Measurements from ENCODE around the gene ALPP.
A peak's percentile ranks its signal among the peaks of the same experiment; 100 is the strongest.
"Not testable (repeated sequence)": the region's sequence is repeated elsewhere in the genome, so short reads cannot be mapped to it uniquely, and the experiment has no call there.

Gene ALPP

DNA sequence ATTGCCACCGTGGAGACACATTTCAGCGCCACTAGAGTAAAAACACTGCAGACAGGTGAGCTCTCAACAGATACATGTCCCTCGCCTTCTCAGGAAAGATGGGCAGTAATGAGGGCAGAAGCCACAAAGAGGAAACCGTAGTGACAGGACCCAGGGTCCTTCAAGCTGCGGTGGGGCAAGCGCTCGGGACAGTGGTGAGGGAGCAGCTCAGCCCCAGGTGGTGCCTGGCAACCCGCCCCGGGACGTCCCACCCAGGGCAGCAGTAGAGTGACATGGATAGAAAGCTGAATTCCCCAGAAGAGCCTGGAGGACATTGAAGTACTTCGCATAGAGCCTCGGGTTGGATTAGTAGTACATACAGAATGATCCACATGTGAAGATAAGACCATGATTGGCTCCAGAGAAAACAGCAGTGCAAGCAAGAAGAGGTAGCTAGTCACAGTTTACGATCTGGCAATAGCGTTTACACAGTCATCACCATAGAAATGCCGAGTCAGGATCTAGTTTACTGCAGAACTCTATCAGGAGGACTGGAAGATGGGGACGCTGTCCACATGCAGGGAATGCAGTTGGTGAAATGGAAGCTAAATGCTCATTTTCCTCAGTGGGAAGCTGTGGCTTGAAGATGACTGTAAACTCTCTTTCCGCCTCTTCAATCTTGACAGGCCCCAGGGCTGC is 37.4 kb upstream of the ALPP start:
- DNase-seq: no peak

DNA sequence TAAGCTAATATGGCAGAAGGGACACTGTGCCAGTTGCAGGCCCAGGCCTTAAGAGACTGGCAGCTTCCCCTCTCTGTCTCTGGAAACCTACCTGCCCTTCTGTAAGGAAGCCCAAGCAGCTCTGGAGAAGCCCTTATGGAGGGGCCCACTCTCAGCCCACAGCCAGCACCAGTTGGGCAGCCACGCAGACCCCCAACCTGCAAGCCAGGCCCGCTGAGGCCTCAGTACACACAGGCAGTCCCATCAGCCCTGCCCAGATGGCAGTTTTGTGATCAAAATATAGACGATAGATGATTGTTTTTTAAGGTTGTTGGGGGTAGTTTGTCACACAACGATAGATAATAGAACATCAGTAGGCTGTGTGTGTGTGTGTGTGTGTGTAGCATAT is 36.8 kb upstream of the ALPP start:
- DNase-seq: no peak

DNA sequence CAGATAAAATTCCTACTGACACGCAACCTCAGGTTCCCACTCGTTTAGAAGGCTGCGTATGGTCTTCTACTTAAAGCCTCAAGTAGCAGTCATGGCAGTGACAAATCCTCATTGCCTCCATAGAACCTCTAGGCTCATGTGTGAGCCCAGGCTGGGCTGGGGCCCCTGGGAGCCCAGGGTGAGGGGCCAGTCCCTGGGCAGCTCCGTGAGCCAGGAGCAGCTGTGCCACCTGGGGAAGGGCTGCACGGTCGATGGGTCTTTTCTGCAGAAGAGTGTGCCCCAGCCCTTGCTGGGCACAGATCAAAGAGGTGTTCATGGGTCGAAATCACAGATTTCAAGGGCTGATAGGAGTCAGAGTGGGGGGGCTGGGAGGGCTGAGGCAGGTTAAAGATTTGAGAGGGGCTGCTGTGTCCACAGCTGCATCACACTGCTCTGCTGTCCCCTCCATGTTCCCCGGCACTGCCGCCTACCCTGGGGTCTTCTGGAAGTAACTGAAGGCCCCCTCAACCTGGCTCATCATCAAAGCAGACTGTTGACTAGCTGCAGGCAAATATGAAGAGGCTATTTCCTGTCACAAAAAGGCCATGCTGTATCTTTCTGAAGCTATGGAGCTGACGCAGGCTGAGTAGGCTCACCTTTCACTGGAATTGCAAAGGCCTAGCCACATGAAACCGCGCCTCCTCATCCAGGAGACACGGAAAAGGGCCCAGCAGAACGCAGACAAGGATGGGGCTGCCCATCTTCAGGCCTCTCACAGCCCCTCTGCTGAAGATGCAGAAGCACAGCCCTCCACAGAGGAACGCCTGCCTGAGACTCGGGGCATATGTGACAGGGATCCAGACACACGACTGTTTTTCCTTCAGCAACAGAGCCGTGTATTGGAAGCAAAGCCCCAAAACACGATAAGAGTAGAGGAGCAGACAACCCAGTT is 35.7 kb upstream of the ALPP start:
- no peak for DNase-seq

DNA sequence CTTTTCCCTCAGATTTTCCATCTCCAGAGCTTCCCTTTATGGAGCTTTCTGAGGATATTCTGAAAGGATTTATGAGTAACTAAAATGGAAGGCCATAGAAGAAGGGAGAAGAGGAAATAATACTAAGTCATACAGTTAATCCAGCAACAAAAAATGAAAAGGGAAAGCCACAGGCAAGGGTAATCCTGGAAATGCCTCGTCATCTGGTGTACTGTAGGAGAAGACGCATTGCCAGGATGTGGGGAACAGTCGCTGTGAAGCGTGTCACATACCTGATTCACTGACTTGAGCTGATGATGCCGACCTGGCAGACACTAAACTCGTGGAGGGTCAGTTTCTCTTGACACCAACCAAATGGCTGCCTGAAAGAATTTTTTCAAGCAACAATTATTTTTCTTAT is 34.7 kb upstream of the ALPP start:
- no peak for DNase-seq

DNA sequence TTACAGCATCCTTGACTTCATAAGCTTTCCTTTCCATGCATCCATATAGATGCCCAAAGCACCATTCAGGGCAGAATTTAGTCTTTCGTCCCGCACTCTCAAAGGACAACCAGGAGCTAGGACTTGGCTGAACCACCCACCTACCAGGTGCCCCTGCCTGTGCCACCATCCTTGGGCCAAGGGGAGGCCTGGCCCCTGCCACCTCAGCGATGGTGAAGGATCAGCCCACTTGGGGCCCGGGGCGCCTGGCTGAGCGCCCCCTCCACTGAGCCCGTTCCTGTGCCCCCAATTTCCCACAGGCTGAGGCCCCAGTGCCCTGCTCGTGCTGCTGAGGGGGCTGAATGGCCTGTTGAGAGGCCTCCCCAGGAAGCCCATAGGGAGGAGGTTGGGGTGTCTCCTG is 33.3 kb upstream of the ALPP start:
- DNase-seq: no peak

DNA sequence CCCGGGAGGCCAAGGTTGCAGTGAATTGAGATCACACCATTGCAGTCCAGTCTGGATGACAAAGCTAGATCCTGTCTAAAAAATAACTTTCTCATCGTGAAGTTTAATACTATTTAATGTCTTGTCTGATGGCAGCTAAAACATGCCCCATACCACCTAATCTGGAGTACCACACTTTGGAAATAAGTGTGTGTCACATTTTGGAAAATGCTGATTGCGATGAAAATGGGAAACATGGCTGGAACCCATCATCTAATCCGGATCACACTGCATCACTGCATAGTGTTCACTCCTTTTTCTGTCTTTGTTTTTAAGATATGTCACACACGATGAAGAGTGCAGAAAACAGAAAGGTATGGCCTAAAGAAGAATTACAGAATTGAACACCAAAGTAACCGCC is 31.2 kb upstream of the ALPP start:
- DNase-seq: no peak

DNA sequence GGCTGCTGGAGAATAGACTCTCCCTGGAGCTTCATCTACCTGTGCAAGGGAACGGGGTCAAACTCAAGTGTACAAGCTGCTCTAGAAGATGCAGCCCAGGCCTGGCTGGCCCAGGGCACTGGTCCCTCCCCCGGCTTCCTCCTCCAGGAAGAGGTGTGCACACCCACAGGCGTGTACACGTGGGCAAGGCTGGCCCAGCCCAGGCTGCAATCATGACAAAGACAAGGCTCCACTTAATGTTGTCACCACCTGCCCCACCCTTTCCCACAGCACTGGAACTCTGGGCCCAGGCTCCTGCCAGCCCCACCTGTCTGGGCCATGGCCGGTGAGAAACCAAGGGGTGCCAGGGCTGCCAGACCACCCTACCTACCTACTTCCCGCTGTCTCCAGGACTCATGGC is 29.6 kb upstream of the ALPP start:
- DNase-seq: no peak

DNA sequence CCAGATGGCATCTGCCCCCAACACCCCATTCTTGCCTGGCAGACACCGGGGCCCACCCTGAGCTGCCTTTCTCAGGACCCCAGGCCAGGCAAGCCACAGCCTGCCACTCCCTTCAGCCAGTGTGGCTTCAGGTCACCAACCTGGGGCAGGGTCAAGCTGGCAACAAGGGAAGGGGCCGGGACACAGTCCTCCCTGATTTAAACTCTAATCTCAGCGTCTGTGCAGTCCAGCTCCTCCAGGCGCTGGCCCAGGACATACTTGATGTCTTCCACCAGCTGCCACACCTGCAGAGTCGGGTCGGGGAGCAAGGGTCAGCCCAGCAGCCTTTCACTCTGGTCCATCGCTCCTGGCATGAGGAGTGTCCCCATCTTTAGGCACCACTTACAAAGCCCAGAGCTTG is 29.0 kb upstream of the ALPP start:
- DNase-seq: no peak

DNA sequence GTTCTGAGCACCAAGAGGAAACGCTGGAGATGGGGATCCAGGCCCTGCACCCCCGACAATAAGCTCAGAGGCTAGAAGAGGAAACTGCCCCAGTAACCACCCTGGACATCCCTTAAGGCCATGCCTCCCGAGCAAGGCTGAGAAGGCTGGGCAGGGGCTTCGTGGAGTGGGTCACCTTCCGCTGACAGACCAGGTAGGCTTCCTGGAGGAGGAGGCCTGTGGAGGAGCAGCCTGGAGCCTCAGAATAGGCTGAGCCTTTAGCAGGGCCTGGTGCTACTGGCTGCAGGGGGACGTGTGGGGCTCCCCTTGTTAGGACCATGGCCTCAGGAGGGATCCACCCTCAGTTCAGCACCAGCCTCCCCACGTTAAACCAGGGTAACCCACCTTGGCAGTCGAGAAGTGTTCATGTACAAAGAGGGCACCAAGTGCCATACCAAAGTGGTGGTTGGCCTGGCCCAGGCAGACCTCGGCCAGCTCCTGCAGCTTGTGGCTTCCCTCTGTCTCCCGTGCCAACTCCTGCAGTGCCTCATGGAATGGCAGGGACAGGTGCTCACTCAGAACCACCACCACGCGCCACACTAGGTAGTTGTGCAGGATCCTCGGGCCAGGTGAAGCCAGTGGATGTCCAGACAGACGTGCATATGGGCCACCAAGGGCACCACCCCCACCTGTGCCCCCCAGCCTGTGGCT is 28.5 kb upstream of the ALPP start:
- DNase-seq: no peak

DNA sequence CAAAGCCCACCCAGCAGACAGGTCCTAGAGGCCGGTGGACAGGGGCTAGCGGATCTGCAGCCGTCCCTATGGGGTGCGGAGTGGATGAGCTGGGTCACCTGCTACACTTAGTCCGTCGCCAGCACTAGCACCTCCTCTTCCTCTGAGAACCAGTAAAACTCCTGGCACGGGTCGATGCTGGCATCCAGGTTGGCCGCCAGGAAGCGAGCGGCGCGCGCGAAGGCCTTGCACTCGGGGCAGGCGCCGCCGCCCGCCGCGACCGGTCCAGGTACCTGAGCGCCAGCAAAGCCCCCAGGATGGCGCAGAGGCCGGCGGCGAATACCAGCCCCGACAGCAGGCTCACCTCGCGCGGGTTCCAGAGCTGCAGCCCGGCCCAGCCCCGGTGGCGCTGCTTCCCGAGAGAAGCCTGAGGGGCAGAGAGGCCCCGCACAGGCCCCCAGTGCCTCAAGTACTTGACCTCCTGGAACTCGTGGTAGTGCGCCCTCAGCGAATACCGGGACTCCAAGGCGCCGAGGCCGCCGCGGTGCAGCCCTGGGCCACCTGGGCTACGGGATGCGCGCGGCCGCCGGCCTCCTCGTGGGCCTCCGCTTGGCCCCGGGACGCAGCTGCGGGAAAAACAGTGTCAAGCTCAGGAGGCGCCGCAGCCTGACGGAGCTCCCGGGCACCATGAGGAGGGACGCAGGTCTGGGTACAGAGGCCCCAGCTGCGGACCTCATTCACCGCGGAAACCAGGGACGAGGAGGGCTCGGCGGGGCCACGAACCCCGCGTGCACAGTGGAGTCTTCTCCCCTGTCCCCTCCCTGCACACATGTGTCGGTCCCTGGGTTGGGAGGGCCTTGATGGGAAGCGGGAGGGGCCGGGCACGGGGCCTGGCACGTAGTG is 27.5 kb upstream of the ALPP start:
- no peak for DNase-seq

DNA sequence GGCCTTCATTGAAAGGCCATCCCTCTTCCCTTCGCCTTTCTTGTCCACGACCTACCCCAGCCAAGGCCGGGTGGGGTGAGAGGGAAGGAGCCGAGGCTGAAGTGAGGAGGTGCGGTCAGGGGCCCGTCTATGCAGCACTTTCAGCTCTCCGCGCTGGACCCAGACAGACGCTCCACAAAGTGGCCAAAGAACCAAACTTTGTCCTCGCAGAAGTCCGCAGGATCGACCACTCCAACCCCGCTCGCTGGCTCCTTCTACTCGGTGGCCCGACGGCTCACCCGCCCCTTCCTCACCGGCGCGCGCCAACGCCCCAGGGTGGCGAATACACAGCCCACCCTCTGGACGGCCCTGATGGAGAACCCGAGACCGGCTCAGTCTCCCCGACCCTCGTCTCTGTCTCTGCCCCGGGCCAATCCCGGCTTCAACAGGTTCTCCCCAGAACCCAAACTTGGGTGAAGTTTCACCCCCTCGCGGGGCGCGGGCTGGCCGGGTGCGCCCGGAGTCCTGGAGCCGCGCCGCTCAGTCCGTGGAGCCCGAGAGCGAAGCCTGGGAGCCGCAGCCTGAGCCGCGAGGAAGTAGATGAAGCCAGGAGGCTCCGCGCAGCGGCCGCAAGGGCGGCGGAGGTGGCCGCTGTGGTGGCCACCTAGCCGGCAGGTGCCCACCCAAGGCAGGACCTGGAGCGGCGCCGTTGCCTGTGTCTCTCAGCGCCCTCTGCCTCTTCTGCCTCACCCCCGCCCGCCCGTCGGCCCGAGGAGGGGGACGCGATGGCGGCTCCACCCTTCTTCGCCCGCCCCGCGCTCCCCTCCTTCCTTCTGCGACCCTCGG is 26.7 kb upstream of the ALPP start:
- DNase-seq: no peak

DNA sequence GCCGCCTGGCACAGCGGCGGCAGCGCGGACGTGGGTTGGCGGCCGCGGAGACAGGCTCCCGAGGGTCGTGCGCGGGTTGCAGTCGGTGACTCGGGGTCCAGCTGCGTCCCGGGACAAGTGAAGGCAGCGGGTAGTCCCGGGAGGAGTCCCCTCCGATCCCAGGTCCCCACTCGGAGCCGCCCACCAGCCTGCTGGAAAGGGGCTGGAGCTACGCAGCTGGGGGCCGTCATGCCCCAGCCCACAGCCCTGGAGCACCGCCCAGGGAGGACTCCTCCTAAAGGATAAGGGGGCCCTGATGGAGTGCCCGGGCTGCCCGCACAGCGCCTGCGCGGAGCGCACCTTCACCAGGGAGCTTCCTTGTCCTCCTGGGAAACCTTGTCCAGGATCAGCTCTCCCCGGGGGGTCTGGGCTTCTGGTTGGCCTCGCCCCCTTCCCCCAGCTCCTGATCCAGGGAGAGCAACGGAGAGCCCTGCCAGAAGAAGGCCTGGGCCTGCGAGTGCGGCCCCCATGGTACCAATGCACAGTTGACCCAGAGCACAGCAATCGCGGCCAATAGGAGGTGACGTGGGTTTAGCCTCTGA is 25.9 kb upstream of the ALPP start:
- no peak for DNase-seq

DNA sequence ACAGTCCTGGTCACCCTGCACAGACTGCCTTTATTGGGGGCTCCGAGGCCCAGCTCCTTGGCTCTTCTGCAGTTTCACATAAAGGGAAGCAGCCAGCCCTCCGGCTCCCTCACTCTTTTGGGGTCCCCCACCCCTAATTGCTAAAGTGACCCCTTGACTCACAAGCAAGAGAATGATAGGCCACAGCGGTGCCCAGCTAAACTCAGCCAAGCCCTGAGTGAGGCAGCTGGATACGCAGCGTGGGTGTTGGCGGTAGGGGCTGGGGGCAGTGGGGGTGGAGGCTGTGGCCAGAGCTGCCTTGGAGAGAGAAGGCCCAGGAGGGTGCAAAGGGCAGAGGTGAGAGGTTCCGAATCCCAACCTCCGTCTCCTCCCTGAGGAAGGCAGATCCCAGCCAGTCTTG is 25.5 kb upstream of the ALPP start:
- DNase-seq: no peak

DNA sequence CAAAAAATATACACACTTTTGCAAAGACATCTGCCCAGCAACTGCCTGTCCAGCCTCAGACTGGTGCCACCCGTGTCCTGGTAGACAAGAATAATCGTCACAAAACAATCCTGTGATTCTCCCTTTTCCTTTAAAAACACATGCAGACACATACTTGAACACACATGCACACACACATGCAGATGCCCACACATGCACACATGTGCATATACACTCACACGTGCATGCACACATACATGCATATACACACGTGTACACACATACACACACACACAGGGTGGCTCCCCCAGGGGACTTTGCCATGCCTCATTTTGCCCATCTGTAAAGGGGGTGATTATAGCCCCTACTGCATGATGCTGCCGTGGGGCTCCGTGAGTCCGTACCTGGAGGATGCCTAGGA is 24.9 kb upstream of the ALPP start:
- no peak for DNase-seq

DNA sequence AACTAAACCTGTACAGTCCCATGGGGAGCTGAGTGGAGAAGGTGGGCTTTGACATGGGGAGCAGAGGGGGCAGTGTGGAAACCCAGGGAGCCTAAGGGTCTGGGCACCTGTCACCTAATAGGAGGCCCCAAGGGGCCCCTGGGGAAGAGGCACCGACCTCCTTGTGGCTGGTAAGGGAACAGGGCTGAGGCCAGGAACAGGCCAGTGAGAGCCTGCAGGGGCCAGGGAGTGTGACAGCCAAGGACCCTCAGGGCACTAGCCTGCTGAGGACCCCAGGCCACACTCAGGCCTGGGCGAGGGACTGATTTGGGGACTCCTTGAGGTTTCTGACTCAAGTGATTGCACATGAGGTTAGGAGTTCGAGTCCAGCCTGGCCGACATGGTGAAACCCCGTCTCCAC is 24.5 kb upstream of the ALPP start:
- no peak for DNase-seq

DNA sequence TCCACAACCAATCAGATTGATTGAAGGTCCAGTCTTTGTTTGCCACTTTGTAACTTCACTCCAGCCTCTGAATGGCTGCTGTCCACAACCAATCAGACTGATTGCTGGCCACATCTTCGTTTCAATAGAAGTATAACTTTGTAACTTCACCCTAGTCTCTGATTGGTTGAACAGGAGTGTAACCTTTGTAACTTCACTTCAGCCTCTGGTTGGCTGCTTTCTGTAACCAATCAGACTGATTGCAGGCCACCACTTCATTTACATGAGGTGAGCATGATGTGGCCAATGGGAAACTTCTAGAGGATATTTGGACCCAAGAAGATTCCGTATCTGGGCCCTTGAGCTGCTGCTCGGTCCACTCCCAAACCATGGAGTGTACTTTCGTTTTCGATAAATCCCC is 16.9 kb upstream of the ALPP start:
- no peak for DNase-seq

DNA sequence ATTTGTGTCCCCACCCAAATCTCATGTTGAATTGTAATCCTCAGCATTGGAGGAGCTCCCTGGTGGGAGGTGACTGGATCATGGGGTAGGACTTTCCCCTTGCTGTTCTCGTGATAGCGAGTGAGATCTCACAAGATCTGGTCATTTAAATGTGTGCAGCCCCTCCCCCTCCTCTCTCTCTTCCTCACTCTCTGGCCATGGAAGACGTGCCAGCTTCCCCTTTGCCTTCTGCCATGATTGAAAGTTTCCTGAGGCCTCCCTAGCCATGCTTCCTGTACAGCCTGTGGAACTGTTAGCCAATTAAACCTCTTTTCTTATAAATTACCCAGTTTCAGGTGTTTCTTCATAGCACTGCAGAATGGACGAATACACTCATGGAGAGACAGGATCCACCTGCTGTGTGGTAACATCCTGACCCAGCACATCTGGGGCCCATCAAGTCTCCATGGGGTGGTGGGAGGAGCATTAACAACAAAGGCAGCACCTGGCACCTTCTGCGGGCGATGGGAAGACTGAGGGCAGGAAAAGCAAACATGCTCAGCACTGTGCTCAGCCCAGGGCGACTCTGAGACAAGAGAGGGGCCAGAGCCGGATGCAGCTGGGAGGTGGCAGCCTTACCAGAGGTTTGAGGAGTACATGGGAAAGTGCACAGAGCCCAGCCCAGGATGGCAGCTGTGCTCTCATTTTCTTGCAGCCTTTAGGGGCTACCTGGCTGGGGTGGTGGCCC is 16.2 kb upstream of the ALPP start:
- DNase-seq: no peak

DNA sequence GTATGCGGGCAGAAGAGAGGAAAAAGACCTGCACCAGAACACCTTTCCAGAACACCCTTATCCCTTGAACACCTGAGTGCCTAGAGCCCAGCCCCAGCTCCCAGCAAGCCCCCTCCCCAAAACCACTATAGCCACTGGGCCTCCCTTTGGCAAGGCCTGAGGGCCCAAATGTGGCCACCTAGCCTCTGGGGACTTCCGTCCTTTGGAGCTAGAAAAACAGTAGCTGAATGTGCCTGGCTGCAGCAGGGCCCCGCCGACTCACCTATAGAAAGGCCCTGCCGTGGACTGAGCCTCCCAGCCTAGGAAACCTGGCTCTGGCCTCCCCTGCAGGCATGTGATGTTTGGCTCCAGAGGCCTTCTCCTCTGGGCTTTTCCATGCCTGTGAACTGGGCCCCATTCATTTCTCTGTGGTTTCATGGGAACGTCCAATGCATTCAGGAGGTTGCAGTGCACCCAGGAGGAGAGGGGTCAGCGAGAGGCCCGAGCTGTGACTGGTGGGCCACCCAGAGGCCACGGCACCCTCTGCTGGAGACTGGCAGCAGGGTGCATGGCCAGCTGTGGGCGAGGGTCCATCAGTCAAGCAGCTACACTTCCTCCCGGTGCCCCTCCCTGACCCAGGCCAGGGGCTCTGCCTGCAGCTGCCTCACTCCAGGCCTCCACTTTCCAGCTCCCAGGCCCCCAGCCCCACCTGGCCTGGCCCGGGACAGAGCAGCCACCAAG is 15.3 kb upstream of the ALPP start:
- not testable (repeated sequence) for DNase-seq

DNA sequence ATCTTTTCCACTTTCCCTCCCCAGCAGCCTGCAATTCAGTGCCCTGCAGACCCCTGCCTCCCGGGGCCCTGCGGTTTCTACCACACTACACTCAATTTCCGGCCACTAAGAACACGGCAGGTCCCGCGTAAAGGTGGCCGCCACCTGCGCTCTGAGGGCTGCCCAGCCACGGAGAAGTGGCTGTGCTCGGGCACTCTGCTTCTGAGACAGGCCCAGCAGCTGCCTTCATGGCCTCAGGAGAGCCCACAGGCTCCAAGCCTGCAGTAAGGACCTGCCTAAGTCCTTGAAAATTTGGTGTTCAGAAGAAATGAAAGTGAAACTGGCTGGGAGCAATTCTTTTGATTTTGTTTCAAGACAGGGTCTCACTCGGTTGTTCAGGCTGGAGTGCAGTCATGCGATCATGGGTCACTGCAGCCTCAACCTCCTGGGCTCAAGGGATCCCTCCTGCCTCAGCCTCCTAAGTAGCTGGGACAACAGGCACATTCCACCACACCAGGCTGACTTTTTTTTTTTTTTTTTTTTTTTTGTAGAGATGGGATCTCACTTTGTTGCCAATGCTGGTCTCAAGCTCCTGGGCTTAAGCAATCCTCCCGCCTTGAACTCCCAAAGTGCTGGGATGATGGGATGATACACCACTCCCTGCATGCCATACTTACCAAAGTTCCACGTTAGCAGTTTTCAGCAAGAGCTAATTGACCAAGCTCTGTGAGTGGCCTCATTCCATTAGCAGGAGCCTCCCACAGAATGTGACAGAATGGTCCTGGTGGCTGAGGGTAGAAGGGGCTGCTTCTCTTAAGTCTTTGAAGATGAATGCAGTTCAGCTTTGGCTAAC is 14.6 kb upstream of the ALPP start:
- peak in 3 of 4 experiments; percentile 18 to 33 (median 25) for DNase-seq

Data from suppressor macrophage (primary cell).